HG02642 (cell line): Measurements from ENCODE around the gene NDFIP2.

ENCODE experiments used
- ATAC-seq: cut with Tn5 transposase; IDR thresholded peaks from one replicate; pipeline ENCODE4 v1.9.1; 2021; ENCODE audit warnings: mild to moderate bottlenecking; ENCODE audit not compliant: unreplicated experiment, poor library complexity

Gene NDFIP2

GRCh38 chr13:79457948-79458347 is 23.0 kb upstream of the NDFIP2 start:
- ATAC-seq, result no peak

- no peak for ATAC-seq
Observed at GRCh38 chr13:79458436-79458835, 22.5 kb upstream of the NDFIP2 start.

- ATAC-seq, result no peak
Observed at GRCh38 chr13:79459906-79460305, 21.0 kb upstream of the NDFIP2 start.

GRCh38 chr13:79462895-79463294 is 18.1 kb upstream of the NDFIP2 start:
- ATAC-seq, result no peak

- ATAC-seq, result no peak
Observed at GRCh38 chr13:79463604-79464003, 17.4 kb upstream of the NDFIP2 start.

GRCh38 chr13:79466872-79467271 is 14.1 kb upstream of the NDFIP2 start:
- no peak for ATAC-seq

- ATAC-seq, result no peak
Observed at GRCh38 chr13:79468402-79468801, 12.6 kb upstream of the NDFIP2 start.

- ATAC-seq, result no peak
Observed at GRCh38 chr13:79468819-79469218, 12.1 kb upstream of the NDFIP2 start.

GRCh38 chr13:79469608-79470007 is 11.3 kb upstream of the NDFIP2 start:
- ATAC-seq, result no peak

- no peak for ATAC-seq
Observed at GRCh38 chr13:79470666-79471065, 10.3 kb upstream of the NDFIP2 start.

GRCh38 chr13:79475569-79475968 is 5.4 kb upstream of the NDFIP2 start:
- ATAC-seq, result no peak

- ATAC-seq, result no peak
Observed at GRCh38 chr13:79477968-79478367, 3.0 kb upstream of the NDFIP2 start.

- no peak for ATAC-seq
Observed at GRCh38 chr13:79479882-79480281, 1.1 kb upstream of the NDFIP2 start.

- ATAC-seq, result peak; percentile 38
Observed at GRCh38 chr13:79481685-79482052, 714 bp downstream of the NDFIP2 start.

GRCh38 chr13:79482281-79482970 is 1.5 kb downstream of the NDFIP2 start:
- no peak for ATAC-seq

- ATAC-seq, result no peak
Observed at GRCh38 chr13:79483086-79483706, 2.2 kb downstream of the NDFIP2 start.

GRCh38 chr13:79485014-79485811 is 4.3 kb downstream of the NDFIP2 start:
- ATAC-seq, result no peak

GRCh38 chr13:79486433-79487188 is 5.7 kb downstream of the NDFIP2 start:
- no peak for ATAC-seq

GRCh38 chr13:79490326-79490725 is 9.4 kb downstream of the NDFIP2 start:
- ATAC-seq, result no peak

- no peak for ATAC-seq
Observed at GRCh38 chr13:79490824-79491223, 9.9 kb downstream of the NDFIP2 start.

- ATAC-seq, result no peak
Observed at GRCh38 chr13:79491715-79492114, 10.8 kb downstream of the NDFIP2 start.
